Sigmoid colon (tissue), 4 donors: Measurements from ENCODE around the gene MYOF.

Experiments
- EP300 ChIP-seq, 4 donors: sonication (generic); formaldehyde crosslinking; IDR thresholded peaks; one replicate each; pipeline ENCODE4 v1.6.1; 2017; ENCODE audit warnings: antibody characterized with exemption in 4 of 4
- TF ChIP-seq, protein P1 (sequence below), 4 experiments: fragments of 450-650 bp in 3 of 4; fragments of 200-600 bp in 1 of 4; IDR thresholded peaks; one replicate each; pipeline ENCODE4 v1.5.1; 2016 to 2019; ENCODE audit warnings: antibody characterized with exemption in 4 of 4, mild to moderate bottlenecking in 3 of 4, moderate library complexity in 2 of 4

DNA sequence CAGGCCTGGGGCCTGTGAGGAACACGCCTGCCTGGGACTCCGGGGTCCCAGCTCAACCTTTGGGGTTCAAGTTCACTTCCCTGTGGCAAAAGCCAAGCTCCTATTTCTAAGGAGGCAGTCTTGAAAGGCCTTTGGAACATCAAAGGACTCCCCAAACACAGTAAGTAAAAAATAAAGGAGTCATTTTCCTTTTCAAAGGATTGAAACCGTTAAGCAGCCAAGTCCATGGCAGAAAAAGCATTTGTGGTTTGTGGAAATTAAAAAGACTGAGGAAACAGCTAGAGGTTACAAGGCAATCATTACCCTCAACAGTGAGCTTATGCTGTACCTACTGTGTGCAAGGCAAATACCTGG is 200.8 kb downstream of the MYOF start:
- TF ChIP-seq, protein P1, sequence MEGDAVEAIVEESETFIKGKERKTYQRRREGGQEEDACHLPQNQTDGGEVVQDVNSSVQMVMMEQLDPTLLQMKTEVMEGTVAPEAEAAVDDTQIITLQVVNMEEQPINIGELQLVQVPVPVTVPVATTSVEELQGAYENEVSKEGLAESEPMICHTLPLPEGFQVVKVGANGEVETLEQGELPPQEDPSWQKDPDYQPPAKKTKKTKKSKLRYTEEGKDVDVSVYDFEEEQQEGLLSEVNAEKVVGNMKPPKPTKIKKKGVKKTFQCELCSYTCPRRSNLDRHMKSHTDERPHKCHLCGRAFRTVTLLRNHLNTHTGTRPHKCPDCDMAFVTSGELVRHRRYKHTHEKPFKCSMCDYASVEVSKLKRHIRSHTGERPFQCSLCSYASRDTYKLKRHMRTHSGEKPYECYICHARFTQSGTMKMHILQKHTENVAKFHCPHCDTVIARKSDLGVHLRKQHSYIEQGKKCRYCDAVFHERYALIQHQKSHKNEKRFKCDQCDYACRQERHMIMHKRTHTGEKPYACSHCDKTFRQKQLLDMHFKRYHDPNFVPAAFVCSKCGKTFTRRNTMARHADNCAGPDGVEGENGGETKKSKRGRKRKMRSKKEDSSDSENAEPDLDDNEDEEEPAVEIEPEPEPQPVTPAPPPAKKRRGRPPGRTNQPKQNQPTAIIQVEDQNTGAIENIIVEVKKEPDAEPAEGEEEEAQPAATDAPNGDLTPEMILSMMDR (IDR thresholded peaks at IDR 0.05): no peak
- TF ChIP-seq EP300 (IDR thresholded peaks at IDR 0.05): no peak
